Gastroesophageal sphincter (tissue), 3 donors: ENCODE measurements around the gene ELAVL1.

ENCODE experiments used
- CTCF ChIP-seq, 4 experiments: fragments of 200-600 bp in 2 of 4; fragments of 450-650 bp in 2 of 4; sonication (generic) in 1 of 4; IDR thresholded peaks; one replicate each; pipeline ENCODE4 v1.5.1; 2017 to 2019; ENCODE audit warnings: antibody characterized with exemption in 4 of 4, mild to moderate bottlenecking in 2 of 4, moderate library complexity in 2 of 4
- POLR2A ChIP-seq, 2 donors: fragments of 450-650 bp; IDR thresholded peaks; one replicate each; pipeline ENCODE4 v1.6.1; 2017; ENCODE audit warnings: antibody characterized with exemption in 2 of 2, mild to moderate bottlenecking in 2 of 2, moderate library complexity in 1 of 2
- POLR2AphosphoS5 ChIP-seq: sonication (generic); formaldehyde crosslinking; IDR thresholded peaks from one replicate; pipeline ENCODE4 v1.6.1; 2017; ENCODE audit warnings: antibody characterized with exemption

DNA sequence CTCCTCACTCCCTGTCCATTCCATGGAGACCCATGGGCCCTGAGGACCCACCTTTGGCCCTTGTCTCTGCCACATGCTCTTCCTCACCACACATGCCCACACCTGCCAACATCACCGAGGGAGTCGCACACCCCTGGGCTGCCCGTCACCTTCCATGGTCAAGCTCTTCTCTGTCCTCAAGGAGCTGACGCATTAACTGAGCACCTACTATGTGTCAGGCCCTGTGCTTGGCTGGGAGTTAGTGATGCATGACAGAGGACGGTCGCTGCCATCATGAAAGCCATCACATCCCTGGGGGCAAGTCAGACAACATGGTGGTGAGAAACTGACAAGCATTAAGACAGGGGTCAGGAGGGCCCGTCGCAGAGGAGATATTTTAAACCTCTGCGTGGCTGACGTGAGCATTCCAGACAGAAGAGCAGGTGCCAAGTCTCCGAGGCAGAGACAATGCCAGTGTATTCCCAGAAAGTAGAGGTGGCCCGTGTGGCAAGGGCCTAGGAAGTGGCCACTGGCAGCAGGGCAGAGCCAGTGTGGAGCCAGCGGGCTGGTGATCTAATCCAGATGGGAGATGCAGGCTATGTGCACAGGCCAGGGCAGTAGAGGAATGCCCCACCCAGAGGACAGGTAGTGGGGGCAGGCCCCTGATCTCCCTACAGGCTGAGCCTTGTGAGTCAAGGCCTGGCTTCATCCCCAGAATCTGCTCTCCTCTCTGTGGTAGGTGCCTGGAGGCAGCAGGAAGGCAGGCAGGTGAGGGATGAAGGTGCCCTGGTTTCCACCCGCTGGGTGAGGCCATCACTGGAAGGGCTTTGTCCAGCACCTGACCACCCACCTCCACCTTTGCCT, 21.2 kb downstream of the ELAVL1 start:
- no peak for TF ChIP-seq CTCF (IDR thresholded peaks at IDR 0.05)
- TF ChIP-seq POLR2AphosphoS5: no peak
- TF ChIP-seq POLR2A (IDR thresholded peaks at IDR 0.05): no peak
